Adipose tissue (tissue), 3 donors: ENCODE measurements around the gene ACADL. TPM values are rescaled to one million over a fixed set of nuclear protein-coding genes. Genes with fewer than 3 reads are reported as not detected.
A peak's percentile ranks its signal among the peaks of the same experiment; 100 is the strongest.
"Not testable (repeated sequence)": the region's sequence is repeated elsewhere in the genome, so short reads cannot be mapped to it uniquely, and the experiment has no call there.

Experiments used
- H3K27ac ChIP-seq: one replicate; pipeline ENCODE4 v1.5.1; 2013; ENCODE audit warnings: low read depth, low read length
- WGBS, 3 donors: extraction: QIAGEN DNeasy Blood & Tissue Kit; methylation state at CpG; one replicate each; pipeline ENCODE4 v1.1.7; 2013; 5-methylcytosine and 5-hydroxymethylcytosine counted together
- polyA plus RNA-seq, 3 donors: library from polyadenylated mRNA; stranded (reverse); fragments of 200-250 nt; gene quantifications; one replicate each; pipeline ENCODE4 v1.2.3, GENCODE V29; 2013
- donor health status: healthy with polysubstance abuse.
- donor health status: Bipolar disorder and iron deficiency.
- donor health status: healthy.

ACADL gene
- polyA plus RNA-seq, 3 donors: 6.5 to 19.1 (median 15.0) TPM

GRCh38 chr2:210177115-210177514, 48.1 kb downstream of the ACADL start:
- WGBS, 3 donors: 93 to 100% (median 97%) methylated on average over 1 of the region's 1 CpG
- H3K27ac ChIP-seq: not testable (repeated sequence)

GRCh38 chr2:210174086-210174485, 51.2 kb downstream of the ACADL start:
- H3K27ac ChIP-seq: no peak overlapping the region

GRCh38 chr2:210172219-210172575, 53.0 kb downstream of the ACADL start:
- H3K27ac ChIP-seq: no peak overlapping the region
- 4 to 18% (median 11%) methylated on average over 8 of the region's 8 CpGs for WGBS, 3 donors

GRCh38 chr2:210171309-210172218, 53.7 kb downstream of the ACADL start, which contains the start of gene KANSL1L:
Gene KANSL1L, minus strand, starts transcription at chr2:210171409. Its CDS starts 16,827 bp downstream, at chr2:210154582.
- WGBS, 3 donors: 0% methylated on average over 42 to 67 of the region's 67 CpGs
- peak within 1 kb of the TSS; percentile 86 for H3K27ac ChIP-seq

- 0 to 1% (median 0%) methylated on average over 44 to 64 of the region's 64 CpGs for WGBS, 3 donors
- H3K27ac ChIP-seq: peak overlapping the region; percentile 86
Measured at GRCh38 chr2:210170446-210171303, 54.6 kb downstream of the ACADL start.

- WGBS, 3 donors: 0% methylated on average over 6 of the region's 6 CpGs
- peak overlapping the region; percentile 86 for H3K27ac ChIP-seq
Measured at GRCh38 chr2:210170196-210170445, 55.1 kb downstream of the ACADL start.

GRCh38 chr2:210169516-210170195, 55.6 kb downstream of the ACADL start:
- H3K27ac ChIP-seq: peak overlapping the region; percentile 86
- 11 to 23% (median 20%) methylated on average over 6 of the region's 6 CpGs for WGBS, 3 donors

- 19 to 34% (median 26%) methylated on average over 1 of the region's 1 CpG for WGBS, 3 donors
- H3K27ac ChIP-seq: no peak overlapping the region
Measured at GRCh38 chr2:210167227-210167626, 58.0 kb downstream of the ACADL start.

- H3K27ac ChIP-seq: no peak overlapping the region
- 23 to 42% (median 39%) methylated on average over 6 of the region's 6 CpGs for WGBS, 3 donors
Measured at GRCh38 chr2:210162466-210163124, 62.7 kb downstream of the ACADL start.

GRCh38 chr2:210159059-210159458, 66.2 kb downstream of the ACADL start:
- no peak overlapping the region for H3K27ac ChIP-seq
- 79 to 97% (median 94%) methylated on average over 3 of the region's 3 CpGs for whole genome bisulfite sequencing, 3 donors

- no peak overlapping the region for H3K27ac ChIP-seq
- 75 to 91% (median 77%) methylated on average over 2 of the region's 2 CpGs for WGBS, 3 donors
Measured at GRCh38 chr2:210158236-210158635, 67.0 kb downstream of the ACADL start.

- H3K27ac ChIP-seq: no peak overlapping the region
- WGBS, 3 donors: 68 to 86% (median 69%) methylated on average over 3 of the region's 3 CpGs
Measured at GRCh38 chr2:210157526-210157925, 67.7 kb downstream of the ACADL start.

GRCh38 chr2:210147614-210148013, 77.6 kb downstream of the ACADL start:
- H3K27ac ChIP-seq: no peak overlapping the region

Other genes starting within 250 kb of the ACADL start
- 10 to 100 TPM in 2 of 3 donors, 1 to 10 TPM in 1; 9.8 to 24.4 (median 19.6) TPM for gene RPE, start 222.8 kb downstream of the ACADL start, polyA plus RNA-seq
- gene KANSL1L, start 54.0 kb downstream of the ACADL start, polyA plus RNA-seq: 1 to 10 TPM; 5.3 to 7.1 (median 6.2) TPM
- 1 to 10 TPM in 1 of 3 donors, under 1 TPM in 1, not detected in 1; 0.24 to 3.4 TPM for gene MYL1, start 89.7 kb upstream of the ACADL start, polyA plus RNA-seq